ENCODE results near the gene KDM1B. TPM values are rescaled to one million over a fixed set of nuclear protein-coding genes. Genes with fewer than 3 reads are reported as not detected.

KDM1B gene, protein sequence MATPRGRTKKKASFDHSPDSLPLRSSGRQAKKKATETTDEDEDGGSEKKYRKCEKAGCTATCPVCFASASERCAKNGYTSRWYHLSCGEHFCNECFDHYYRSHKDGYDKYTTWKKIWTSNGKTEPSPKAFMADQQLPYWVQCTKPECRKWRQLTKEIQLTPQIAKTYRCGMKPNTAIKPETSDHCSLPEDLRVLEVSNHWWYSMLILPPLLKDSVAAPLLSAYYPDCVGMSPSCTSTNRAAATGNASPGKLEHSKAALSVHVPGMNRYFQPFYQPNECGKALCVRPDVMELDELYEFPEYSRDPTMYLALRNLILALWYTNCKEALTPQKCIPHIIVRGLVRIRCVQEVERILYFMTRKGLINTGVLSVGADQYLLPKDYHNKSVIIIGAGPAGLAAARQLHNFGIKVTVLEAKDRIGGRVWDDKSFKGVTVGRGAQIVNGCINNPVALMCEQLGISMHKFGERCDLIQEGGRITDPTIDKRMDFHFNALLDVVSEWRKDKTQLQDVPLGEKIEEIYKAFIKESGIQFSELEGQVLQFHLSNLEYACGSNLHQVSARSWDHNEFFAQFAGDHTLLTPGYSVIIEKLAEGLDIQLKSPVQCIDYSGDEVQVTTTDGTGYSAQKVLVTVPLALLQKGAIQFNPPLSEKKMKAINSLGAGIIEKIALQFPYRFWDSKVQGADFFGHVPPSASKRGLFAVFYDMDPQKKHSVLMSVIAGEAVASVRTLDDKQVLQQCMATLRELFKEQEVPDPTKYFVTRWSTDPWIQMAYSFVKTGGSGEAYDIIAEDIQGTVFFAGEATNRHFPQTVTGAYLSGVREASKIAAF
- total RNA-seq, result 10 to 100 TPM; 12.1 to 15.8 (median 12.7) TPM

DNA sequence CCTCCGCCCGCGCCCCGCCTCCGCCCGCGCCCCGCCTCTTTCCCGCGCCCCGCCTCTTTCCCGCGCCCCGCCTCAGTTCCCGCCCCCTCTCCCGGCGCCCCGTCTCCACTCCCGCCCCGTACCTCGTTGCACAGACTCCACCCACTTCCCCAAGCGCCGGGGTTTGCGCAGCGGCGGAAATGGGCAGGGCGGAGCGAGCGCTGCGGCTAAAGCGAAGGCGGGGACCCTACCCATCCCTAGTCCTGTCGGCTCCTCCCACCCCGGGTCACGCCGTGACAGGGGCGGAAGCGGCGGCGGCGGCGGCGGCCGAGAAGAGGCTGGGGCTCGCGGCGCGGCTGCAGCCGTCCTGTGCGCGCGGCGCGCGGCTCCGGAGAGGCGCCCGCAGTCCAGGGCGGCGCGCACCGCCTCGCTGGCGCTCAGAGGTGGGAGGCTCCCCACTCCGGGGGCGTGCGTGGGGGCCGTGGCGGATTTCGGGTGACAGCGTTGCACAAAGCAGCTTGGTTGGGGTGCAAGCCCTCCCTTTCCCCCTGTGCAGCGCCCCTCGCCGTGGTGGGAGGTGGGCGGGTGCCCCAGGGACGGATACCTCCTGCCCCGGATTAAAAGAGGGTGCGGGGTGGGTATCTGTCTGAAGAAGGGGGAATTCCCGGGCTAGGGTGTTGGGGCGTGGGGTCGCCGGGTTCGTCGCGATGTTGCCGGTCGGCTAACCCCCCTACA lies at the start of gene KDM1B:
Gene KDM1B, plus strand, starts transcription at position 273 of the 714 bp plus-strand sequence. CDS start 4,474 bp downstream, outside the sequence.
- ATAC-seq (ENCODE audit: low FRiP score), result peak; percentile 99
- TF ChIP-seq, protein P1, sequence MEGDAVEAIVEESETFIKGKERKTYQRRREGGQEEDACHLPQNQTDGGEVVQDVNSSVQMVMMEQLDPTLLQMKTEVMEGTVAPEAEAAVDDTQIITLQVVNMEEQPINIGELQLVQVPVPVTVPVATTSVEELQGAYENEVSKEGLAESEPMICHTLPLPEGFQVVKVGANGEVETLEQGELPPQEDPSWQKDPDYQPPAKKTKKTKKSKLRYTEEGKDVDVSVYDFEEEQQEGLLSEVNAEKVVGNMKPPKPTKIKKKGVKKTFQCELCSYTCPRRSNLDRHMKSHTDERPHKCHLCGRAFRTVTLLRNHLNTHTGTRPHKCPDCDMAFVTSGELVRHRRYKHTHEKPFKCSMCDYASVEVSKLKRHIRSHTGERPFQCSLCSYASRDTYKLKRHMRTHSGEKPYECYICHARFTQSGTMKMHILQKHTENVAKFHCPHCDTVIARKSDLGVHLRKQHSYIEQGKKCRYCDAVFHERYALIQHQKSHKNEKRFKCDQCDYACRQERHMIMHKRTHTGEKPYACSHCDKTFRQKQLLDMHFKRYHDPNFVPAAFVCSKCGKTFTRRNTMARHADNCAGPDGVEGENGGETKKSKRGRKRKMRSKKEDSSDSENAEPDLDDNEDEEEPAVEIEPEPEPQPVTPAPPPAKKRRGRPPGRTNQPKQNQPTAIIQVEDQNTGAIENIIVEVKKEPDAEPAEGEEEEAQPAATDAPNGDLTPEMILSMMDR (IDR thresholded peaks at IDR 0.05), result no peak
- peak; percentile 86 for DNase-seq (ENCODE audit: low spot score)

DNA sequence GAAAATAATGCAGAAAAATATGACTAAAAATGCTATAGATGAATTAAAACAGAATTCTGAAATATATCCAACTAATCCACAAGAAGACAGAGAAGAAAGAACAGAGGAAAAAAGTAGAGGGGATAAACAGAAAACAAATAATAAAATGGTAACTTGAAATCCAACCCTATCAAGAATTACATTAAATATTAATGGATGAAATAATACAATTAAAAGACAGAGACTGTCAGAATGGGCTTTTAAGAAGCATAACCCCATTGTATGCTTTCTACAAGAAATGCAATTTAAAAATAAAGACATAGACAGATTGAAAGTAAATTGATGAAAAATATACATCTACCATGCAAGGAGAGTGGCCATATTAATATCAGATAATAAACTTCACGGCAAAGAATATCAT lies 48.2 kb upstream of the KDM1B start:
- TF ChIP-seq, protein P1 (IDR thresholded peaks at IDR 0.05), result no peak
- DNase-seq (ENCODE audit: low spot score) (no peak), ATAC-seq (ENCODE audit: low FRiP score) (no peak)

DNA sequence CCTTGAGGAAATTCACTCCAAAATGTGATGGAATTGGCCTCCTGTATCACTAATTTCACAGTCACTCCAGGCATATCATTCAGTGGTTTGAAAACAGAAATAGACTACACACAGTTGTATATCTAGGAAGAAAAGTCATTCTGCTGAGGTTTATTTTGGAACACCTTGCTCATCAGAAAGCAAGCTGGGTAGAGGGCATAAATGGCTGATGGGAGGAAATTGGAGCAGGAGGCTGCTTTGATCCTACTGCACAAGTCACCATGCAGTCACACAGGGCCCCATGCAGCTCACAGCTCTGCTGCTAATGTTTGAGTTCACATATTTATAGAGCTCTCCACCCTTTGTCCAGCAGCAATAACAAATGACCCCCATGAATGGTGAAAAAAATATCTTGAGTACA lies 45.1 kb upstream of the KDM1B start:
- ATAC-seq (ENCODE audit: low FRiP score), result no peak
- TF ChIP-seq, protein P1 (IDR thresholded peaks at IDR 0.05), result no peak

DNA sequence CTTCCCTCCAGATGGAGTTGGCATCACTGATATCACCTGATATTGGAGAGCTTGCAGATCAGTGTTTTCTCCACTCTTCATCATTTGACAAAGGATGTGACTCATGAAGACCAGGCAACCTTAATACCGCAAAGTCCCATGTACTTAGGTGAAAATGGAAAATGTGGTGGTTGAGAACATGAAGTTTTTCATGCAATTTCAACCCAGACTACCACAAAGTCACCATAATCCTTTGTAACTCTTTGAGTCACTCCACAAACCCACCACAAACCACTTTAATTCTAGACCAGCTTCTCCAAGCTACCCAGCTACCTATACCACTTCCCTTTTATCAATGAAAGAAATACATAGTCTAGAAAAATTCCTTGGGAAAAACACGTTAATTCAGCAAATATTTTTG lies 39.9 kb upstream of the KDM1B start:
- ATAC-seq (ENCODE audit: low FRiP score), result no peak
- no peak for DNase-seq (ENCODE audit: low spot score)
- TF ChIP-seq, protein P1 (IDR thresholded peaks at IDR 0.05), result no peak

More for the DNA sequence above, 45.1 kb upstream of the KDM1B start:
- no peak for DNase-seq (ENCODE audit: low spot score)

DNA sequence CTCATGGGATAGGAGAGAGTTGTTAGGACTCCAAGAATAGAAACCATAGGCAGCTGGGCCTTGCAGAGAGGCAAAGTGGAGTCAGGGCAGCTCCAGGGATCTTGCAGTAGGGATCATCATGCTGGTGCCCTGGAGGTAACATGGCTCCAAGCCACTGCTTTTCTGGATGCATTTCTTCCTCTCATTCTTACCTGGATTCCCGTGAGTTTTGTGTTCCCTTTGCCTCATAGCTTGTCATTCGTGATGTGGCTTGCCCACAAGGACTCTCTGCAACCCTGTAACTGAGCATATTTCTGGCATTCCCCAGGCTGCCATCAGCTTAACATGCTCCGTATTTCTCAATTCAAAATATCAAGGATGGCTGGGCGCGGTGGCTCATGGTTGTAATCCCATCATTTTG lies 38.1 kb upstream of the KDM1B start:
- ATAC-seq (ENCODE audit: low FRiP score) (no peak), DNase-seq (ENCODE audit: low spot score) (no peak)
- TF ChIP-seq, protein P1 (IDR thresholded peaks at IDR 0.05), result no peak

DNA sequence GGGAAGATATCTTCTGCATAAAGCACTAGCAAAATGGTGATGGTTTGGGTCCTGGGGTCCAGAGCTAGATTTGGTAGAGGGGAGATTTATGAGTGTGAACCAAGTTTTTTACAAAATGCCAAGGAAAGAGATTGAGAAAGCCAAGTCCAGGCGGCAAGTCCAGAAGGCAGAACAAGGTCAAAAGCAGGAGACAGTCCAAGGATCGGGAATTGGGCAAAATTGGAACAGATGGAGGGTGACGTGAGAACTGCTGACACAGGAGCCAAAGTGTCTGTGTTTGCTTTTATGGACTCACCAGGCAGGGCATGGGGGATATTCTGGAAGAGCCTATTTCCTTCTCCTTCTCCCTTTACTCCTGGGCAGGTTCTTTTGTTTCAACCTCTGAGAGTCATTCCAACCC lies 36.9 kb upstream of the KDM1B start:
- TF ChIP-seq, protein P1 (IDR thresholded peaks at IDR 0.05), result no peak
- DNase-seq (ENCODE audit: low spot score) (no peak), ATAC-seq (ENCODE audit: low FRiP score) (no peak)

All from omental fat pad (tissue), 4 donors.